Endodermal cell (in vitro differentiated cells): ENCODE results near the gene ADM5. TPM values are rescaled to one million over a fixed set of nuclear protein-coding genes. Genes with fewer than 3 reads are reported as not detected.

Experiments used
- DNase-seq: peaks from one replicate; pipeline ENCODE4 v3.0.0-alpha.2; 2017
- H3K27ac ChIP-seq: 2 replicates; pipeline ENCODE4 v1.5.1; 2013; ENCODE audit warnings: mild to moderate bottlenecking, low read depth, low read length, moderate library complexity
- H3K27me3 ChIP-seq: 2 replicates; pipeline ENCODE4 v1.6.1; 2013; ENCODE audit warnings: mild to moderate bottlenecking, low read length, moderate library complexity; ENCODE audit not compliant: insufficient read depth, control insufficient read depth, poor library complexity, severe bottlenecking
- H3K36me3 ChIP-seq: 2 replicates; pipeline ENCODE4 v1.7.0; 2013; ENCODE audit warnings: mild to moderate bottlenecking, low read length, moderate library complexity; ENCODE audit not compliant: control insufficient read depth, insufficient read depth
- H3K4me1 ChIP-seq: one replicate; pipeline ENCODE4 v1.7.0; 2013; ENCODE audit warnings: low read length; ENCODE audit not compliant: control insufficient read depth, insufficient read depth
- H3K4me3 ChIP-seq: 2 replicates; pipeline ENCODE4 v1.5.1; 2013; ENCODE audit warnings: mild to moderate bottlenecking, low read length, moderate library complexity
- H3K9ac ChIP-seq: 2 replicates; pipeline ENCODE4 v1.6.1; 2013; ENCODE audit warnings: mild to moderate bottlenecking, low read length, moderate library complexity; ENCODE audit not compliant: poor library complexity, severe bottlenecking; ENCODE audit errors: extremely low read depth
- H3K9me3 ChIP-seq: 2 replicates; pipeline ENCODE4 v1.6.1; 2013; ENCODE audit warnings: mild to moderate bottlenecking, low read length, moderate library complexity; ENCODE audit not compliant: control insufficient read depth
- H3K27ac Mint-ChIP-seq: 2 replicates; pipeline ENCODE4 v1.8.0; 2020; ENCODE audit warnings: mixed read lengths
- H3K27me3 Mint-ChIP-seq: 2 replicates; pipeline ENCODE4 v1.8.0; 2021; ENCODE audit warnings: mild to moderate bottlenecking, mixed read lengths; ENCODE audit not compliant: insufficient read depth
- H3K36me3 Mint-ChIP-seq: 2 replicates; pipeline ENCODE4 v1.8.0; 2020; ENCODE audit warnings: low read depth, mixed read lengths
- H3K4me1 Mint-ChIP-seq: 2 replicates; pipeline ENCODE4 v1.8.0; 2020; ENCODE audit warnings: mixed read lengths
- H3K4me3 Mint-ChIP-seq: 2 replicates; pipeline ENCODE4 v1.8.0; 2020; ENCODE audit warnings: mild to moderate bottlenecking, moderate library complexity, mixed read lengths
- H3K9me3 Mint-ChIP-seq: 2 replicates; pipeline ENCODE4 v1.8.0; 2020; ENCODE audit warnings: mild to moderate bottlenecking, mixed read lengths
- CTCF ChIP-seq: fragments of 200-600 bp; sonication (generic); conservative IDR thresholded peaks from 2 replicates; pipeline ENCODE4 v1.5.0; 2021; ENCODE audit warnings: antibody characterized with exemption, mild to moderate bottlenecking
- WGBS, 2 experiments: methylation state at CpG; one replicate each; pipeline versions ENCODE4 v1.1.5 to v1.1.7; 2013; ENCODE audit warnings: missing lambda C conversion rate in 2 of 2, mixed read lengths in 1 of 2; ENCODE audit not compliant: insufficient coverage in 1 of 2, insufficient read length in 1 of 2; 5-methylcytosine and 5-hydroxymethylcytosine counted together
- microRNA-seq: library from miRNA; unstranded; fragments of <30 nt; microRNA quantifications from one replicate; pipeline ENCODE4 v1.2.0, GENCODE V29; 2020; ENCODE audit warnings: borderline microRNAs expressed
- total RNA-seq, 2 donors: library from RNA; stranded (reverse); fragmentation: NEBNext Ultra II Directional in 1 of 2; extraction: Animal tissue kit (Norgen Biotek cat#: 25700) in 1 of 2; gene quantifications; 2 replicates in 1 of 2; 3 replicates in 1 of 2; pipeline ENCODE4 v1.2.1, GENCODE V29; 2021

Gene ADM5
- total RNA-seq, 2 donors from 2014 or later, result 4.6 to 7.7 TPM

GRCh38 chr19:49739933-49740332, 50.5 kb downstream of the ADM5 start:
- no peak for DNase-seq
- no peaks in the 10 kb centered on the region for H3K9me3 Mint-ChIP-seq
- Histone ChIP-seq H3K4me1 (no peaks in the 10 kb centered on the region), H3K36me3 (no peaks in the 10 kb centered on the region), H3K27me3 (no peaks in the 10 kb centered on the region), H3K27ac (no peak overlapping the region), H3K9me3 (no peaks in the 10 kb centered on the region), H3K4me3 (no peak overlapping the region), H3K9ac (no peak overlapping the region)
- TF ChIP-seq CTCF, result no peak
- WGBS, 2 experiments, result 98 to 100% methylated on average over 3 to 10 of the region's 10 CpGs
- H3K27me3 Mint-ChIP-seq, result no peaks in the 10 kb centered on the region
- no peak overlapping the region for H3K4me3 Mint-ChIP-seq
- no peak overlapping the region for H3K27ac Mint-ChIP-seq
- no peaks in the 10 kb centered on the region for H3K36me3 Mint-ChIP-seq
- no peaks in the 10 kb centered on the region for H3K4me1 Mint-ChIP-seq

Small RNAs within 50 kb of the gene (microRNA-seq; reads per million reads assigned to microRNA genes)
- gene MIR5088, result not detected

Other genes starting within 250 kb of the ADM5 start
- under 1 TPM; 0.22 to 0.33 TPM for gene SLC17A7, start 248.1 kb upstream of the ADM5 start, total RNA-seq
- 100 to 1,000 TPM; 128 to 133 TPM for gene PIH1D1, start 237.8 kb upstream of the ADM5 start, total RNA-seq
- gene ALDH16A1, start 236.4 kb upstream of the ADM5 start, total RNA-seq, result 10 to 100 TPM; 52.8 to 57.1 TPM
- 1 to 10 TPM in 1 of 2 donors, under 1 TPM in 1; 0.75 to 2.3 TPM for gene FLT3LG, start 215.4 kb upstream of the ADM5 start, total RNA-seq
- gene RPL13A, start 202.0 kb upstream of the ADM5 start, total RNA-seq, result 1,000 to 10,000 TPM; 2,434 to 3,023 TPM
- gene RPS11, start 193.2 kb upstream of the ADM5 start, total RNA-seq, result 1,000 to 10,000 TPM; 1,814 to 2,035 TPM
- gene FCGRT, start 176.9 kb upstream of the ADM5 start, total RNA-seq, result 10 to 100 TPM; 47.6 to 56.9 TPM
- gene RCN3, start 161.6 kb upstream of the ADM5 start, total RNA-seq, result 1 to 10 TPM; 4.9 to 9.0 TPM
- gene NOSIP, start 109.0 kb upstream of the ADM5 start, total RNA-seq, result 10 to 100 TPM; 58.0 to 62.3 TPM
- gene PRRG2, start 108.3 kb upstream of the ADM5 start, total RNA-seq, result 1 to 10 TPM; 3.7 to 6.9 TPM
- gene PRR12, start 98.4 kb upstream of the ADM5 start, total RNA-seq, result 10 to 100 TPM; 67.6 to 69.6 TPM
- gene RRAS, start 49.5 kb upstream of the ADM5 start, total RNA-seq, result 1 to 10 TPM; 5.8 to 7.3 TPM
- gene SCAF1, start 47.4 kb upstream of the ADM5 start, total RNA-seq, result 10 to 100 TPM; 84.8 to 94.5 TPM
- gene IRF3, start 23.7 kb upstream of the ADM5 start, total RNA-seq, result 100 to 1,000 TPM; 127 to 128 TPM
- gene BCL2L12, start 23.7 kb upstream of the ADM5 start, total RNA-seq, result 100 to 1,000 TPM in 1 of 2 donors, 10 to 100 TPM in 1; 91.8 to 101 TPM
- gene PRMT1, start 12.3 kb upstream of the ADM5 start, total RNA-seq, result 100 to 1,000 TPM; 343 to 362 TPM
- gene CPT1C, start 1.5 kb downstream of the ADM5 start, total RNA-seq, result 10 to 100 TPM; 41.4 to 59.7 TPM
- under 1 TPM in 1 of 2 donors, not detected in 1; 0.31 TPM for gene TSKS, start 73.7 kb downstream of the ADM5 start, total RNA-seq
- 100 to 1,000 TPM; 100 to 110 TPM for gene AP2A1, start 77.4 kb downstream of the ADM5 start, total RNA-seq
- gene FUZ, start 123.7 kb downstream of the ADM5 start, total RNA-seq, result 10 to 100 TPM; 26.1 to 41.2 TPM
- gene MED25, start 128.7 kb downstream of the ADM5 start, total RNA-seq, result 10 to 100 TPM; 89.1 to 90.0 TPM
- 100 to 1,000 TPM; 279 to 287 TPM for gene PTOV1, start 161.6 kb downstream of the ADM5 start, total RNA-seq
- 100 to 1,000 TPM; 161 to 163 TPM for gene PNKP, start 178.0 kb downstream of the ADM5 start, total RNA-seq
- gene AKT1S1, start 187.8 kb downstream of the ADM5 start, total RNA-seq, result 10 to 100 TPM; 41.3 to 47.0 TPM
- gene TBC1D17, start 188.1 kb downstream of the ADM5 start, total RNA-seq, result 10 to 100 TPM; 40.7 to 47.3 TPM
- under 1 TPM in 1 of 2 donors, not detected in 1; 0.97 TPM for gene IL4I1, start 207.3 kb downstream of the ADM5 start, total RNA-seq
- gene ATF5, start 239.6 kb downstream of the ADM5 start, total RNA-seq, result 10 to 100 TPM in 1 of 2 donors, 1 to 10 TPM in 1; 7.4 to 12.0 TPM
- gene NUP62, start 239.9 kb downstream of the ADM5 start, total RNA-seq, result 10 to 100 TPM; 84.9 to 96.4 TPM